HEK293 (cell line): ENCODE results near the gene FLT3LG.

Source experiments
- GLIS1 ChIP-seq: fragments of 450-650 bp; formaldehyde crosslinking; IDR thresholded peaks from 2 replicates; pipeline ENCODE4 v1.5.1; 2016; ENCODE audit warnings: missing biosample characterization, missing genetic modification characterization
- KLF8 ChIP-seq: fragments of 450-650 bp; formaldehyde crosslinking; IDR thresholded peaks from 2 replicates; pipeline ENCODE4 v1.5.1; 2016; ENCODE audit warnings: missing biosample characterization, missing genetic modification characterization
- PATZ1 ChIP-seq: fragments of 450-650 bp; formaldehyde crosslinking; IDR thresholded peaks from 2 replicates; pipeline ENCODE4 v1.5.1; 2016; ENCODE audit warnings: missing biosample characterization, missing genetic modification characterization
- PBX3 ChIP-seq: sonication (generic); formaldehyde crosslinking; IDR thresholded peaks from 2 replicates; pipeline ENCODE4 v1.8.1; 2022; ENCODE audit warnings: mild to moderate bottlenecking, moderate library complexity, missing genetic modification reagents
- PRDM1 ChIP-seq: fragments of 450-650 bp; formaldehyde crosslinking; IDR thresholded peaks from 2 replicates; pipeline ENCODE4; 2016; ENCODE audit warnings: missing biosample characterization, missing genetic modification characterization
- SP3 ChIP-seq: fragments of 450-650 bp; formaldehyde crosslinking; IDR thresholded peaks from 2 replicates; pipeline ENCODE4 v1.5.1; 2016; ENCODE audit warnings: missing biosample characterization, missing genetic modification characterization
- TCF7L2 ChIP-seq: IDR thresholded peaks from 2 replicates; pipeline ENCODE4 v1.6.1; 2011; ENCODE audit warnings: low read depth, mild to moderate bottlenecking, inconsistent platforms, low read length, moderate library complexity, borderline replicate concordance
- YY1 ChIP-seq: fragments of 450-650 bp; formaldehyde crosslinking; IDR thresholded peaks from 2 replicates; pipeline ENCODE4 v1.5.1; 2018; ENCODE audit warnings: missing biosample characterization, missing genetic modification characterization
- YY2 ChIP-seq: fragments of 450-650 bp; formaldehyde crosslinking; IDR thresholded peaks from 2 replicates; pipeline ENCODE4 v1.5.1; 2016; ENCODE audit warnings: missing biosample characterization, missing genetic modification characterization
- ZBTB20 ChIP-seq: fragments of 450-650 bp; formaldehyde crosslinking; IDR thresholded peaks from 2 replicates; pipeline ENCODE4 v1.5.1; 2016; ENCODE audit warnings: missing biosample characterization, missing genetic modification characterization
- ZFP3 ChIP-seq: fragments of 450-650 bp; formaldehyde crosslinking; IDR thresholded peaks from 2 replicates; pipeline ENCODE4 v1.5.1; 2016; ENCODE audit warnings: low read depth, missing biosample characterization, missing genetic modification characterization
- ZNF114 ChIP-seq: fragments of 450-650 bp; formaldehyde crosslinking; IDR thresholded peaks from 2 replicates; pipeline ENCODE4 v1.5.0; 2017; ENCODE audit warnings: missing biosample characterization, missing genetic modification characterization
- ZNF138 ChIP-seq: fragments of 450-650 bp; formaldehyde crosslinking; IDR thresholded peaks from 2 replicates; pipeline ENCODE4 v1.5.1; 2016; ENCODE audit warnings: missing biosample characterization, missing genetic modification characterization, borderline replicate concordance
- ZNF146 ChIP-seq: fragments of 450-650 bp; formaldehyde crosslinking; IDR thresholded peaks from 2 replicates; pipeline ENCODE4 v1.5.1; 2016; ENCODE audit warnings: missing biosample characterization, missing genetic modification characterization
- ZNF155 ChIP-seq: fragments of 450-650 bp; formaldehyde crosslinking; IDR thresholded peaks from 2 replicates; pipeline ENCODE4 v1.5.1; 2016; ENCODE audit warnings: missing biosample characterization, missing genetic modification characterization
- ZNF223 ChIP-seq: fragments of 450-650 bp; formaldehyde crosslinking; IDR thresholded peaks from 2 replicates; pipeline ENCODE4 v1.5.1; 2016; ENCODE audit warnings: missing biosample characterization, missing genetic modification characterization
- ZNF274 ChIP-seq, 2 experiments: fragments of 200-500 bp in 1 of 2; fragments of 450-650 bp in 1 of 2; sonication (Bioruptor generic) in 1 of 2; formaldehyde crosslinking in 1 of 2; IDR thresholded peaks; 2 replicates each; pipeline versions ENCODE4 v1.5.1 to v1.6.1; 2014 to 2016; ENCODE audit warnings: borderline replicate concordance in 1 of 2, inconsistent platforms in 1 of 2, low read length in 1 of 2, missing biosample characterization in 1 of 2, missing genetic modification characterization in 1 of 2
- ZNF404 ChIP-seq: fragments of 450-650 bp; formaldehyde crosslinking; IDR thresholded peaks from 2 replicates; pipeline ENCODE4 v1.5.1; 2017; ENCODE audit warnings: missing biosample characterization, missing genetic modification characterization
- ZNF416 ChIP-seq: fragments of 450-650 bp; formaldehyde crosslinking; IDR thresholded peaks from 2 replicates; pipeline ENCODE4 v1.5.1; 2016; ENCODE audit warnings: missing biosample characterization, missing genetic modification characterization
- ZNF433 ChIP-seq: fragments of 450-650 bp; formaldehyde crosslinking; IDR thresholded peaks from 2 replicates; pipeline ENCODE4 v1.5.1; 2016; ENCODE audit warnings: missing biosample characterization, missing genetic modification characterization, low read depth
- ZNF473 ChIP-seq: fragments of 450-650 bp; formaldehyde crosslinking; IDR thresholded peaks from 2 replicates; pipeline ENCODE4 v1.5.1; 2017; ENCODE audit warnings: missing biosample characterization, missing genetic modification characterization
- ZNF48 ChIP-seq: fragments of 450-650 bp; formaldehyde crosslinking; IDR thresholded peaks from 2 replicates; pipeline ENCODE4 v1.5.1; 2016; ENCODE audit warnings: missing biosample characterization, missing genetic modification characterization
- ZNF521 ChIP-seq: fragments of 450-650 bp; formaldehyde crosslinking; IDR thresholded peaks from 2 replicates; pipeline ENCODE4 v1.5.1; 2017; ENCODE audit warnings: missing biosample characterization, mild to moderate bottlenecking, missing genetic modification characterization
- ZNF529 ChIP-seq: fragments of 450-650 bp; formaldehyde crosslinking; IDR thresholded peaks from 2 replicates; pipeline ENCODE4 v1.5.1; 2017; ENCODE audit warnings: missing genetic modification characterization, missing biosample characterization; ENCODE audit not compliant: insufficient replicate concordance
- ZNF555 ChIP-seq: fragments of 450-650 bp; formaldehyde crosslinking; conservative IDR thresholded peaks from 2 replicates; pipeline ENCODE4 v1.5.1; 2017; ENCODE audit warnings: missing biosample characterization, mild to moderate bottlenecking, missing genetic modification characterization, inconsistent platforms
- ZNF561 ChIP-seq: fragments of 450-650 bp; IDR thresholded peaks from 2 replicates; pipeline ENCODE4 v1.5.1; 2018; ENCODE audit warnings: missing biosample characterization, missing genetic modification characterization, borderline replicate concordance
- ZNF585B ChIP-seq: fragments of 450-650 bp; formaldehyde crosslinking; IDR thresholded peaks from 2 replicates; pipeline ENCODE4 v1.5.1; 2016; ENCODE audit warnings: missing biosample characterization, missing genetic modification characterization
- ZNF610 ChIP-seq: fragments of 450-650 bp; formaldehyde crosslinking; IDR thresholded peaks from 2 replicates; pipeline ENCODE4 v1.5.1; 2016; ENCODE audit warnings: missing biosample characterization, missing genetic modification characterization, borderline replicate concordance
- ZNF639 ChIP-seq: fragments of 450-650 bp; formaldehyde crosslinking; IDR thresholded peaks from 2 replicates; pipeline ENCODE4 v1.5.1; 2016; ENCODE audit warnings: missing biosample characterization, missing genetic modification characterization
- ZNF654 ChIP-seq: fragments of 450-650 bp; formaldehyde crosslinking; IDR thresholded peaks from 2 replicates; pipeline ENCODE4 v1.5.1; 2016; ENCODE audit warnings: low read depth, missing biosample characterization, missing genetic modification characterization
- ZNF660 ChIP-seq: fragments of 450-650 bp; IDR thresholded peaks from 2 replicates; pipeline ENCODE4 v1.5.1; 2018; ENCODE audit warnings: missing biosample characterization, mild to moderate bottlenecking, missing genetic modification characterization
- ZNF670 ChIP-seq: fragments of 450-650 bp; formaldehyde crosslinking; IDR thresholded peaks from 2 replicates; pipeline ENCODE4 v1.5.1; 2016; ENCODE audit warnings: missing biosample characterization, missing genetic modification characterization, low read depth
- ZNF701 ChIP-seq: fragments of 450-650 bp; formaldehyde crosslinking; IDR thresholded peaks from 2 replicates; pipeline ENCODE4 v1.5.1; 2016; ENCODE audit warnings: missing biosample characterization, missing genetic modification characterization
- ZNF843 ChIP-seq: fragments of 450-650 bp; formaldehyde crosslinking; IDR thresholded peaks from 2 replicates; pipeline ENCODE4 v1.5.1; 2016; ENCODE audit warnings: missing biosample characterization, missing genetic modification characterization
- ZSCAN16 ChIP-seq: fragments of 450-650 bp; formaldehyde crosslinking; IDR thresholded peaks from 2 replicates; pipeline ENCODE4 v1.5.1; 2016; ENCODE audit warnings: missing biosample characterization, missing genetic modification characterization
- ZSCAN30 ChIP-seq: fragments of 450-650 bp; IDR thresholded peaks from 2 replicates; pipeline ENCODE4 v1.5.1; 2018; ENCODE audit warnings: missing biosample characterization, mild to moderate bottlenecking, missing genetic modification characterization, moderate library complexity
- ZSCAN4 ChIP-seq: fragments of 450-650 bp; formaldehyde crosslinking; IDR thresholded peaks from 2 replicates; pipeline ENCODE4 v1.5.1; 2017; ENCODE audit warnings: missing biosample characterization, missing genetic modification characterization

FLT3LG gene

GRCh38 chr19:49473868-49474541 lies at the start of gene FLT3LG (continued):
- no peak for TF ChIP-seq PBX3 (CRISPR knock-in tag)
- peak; percentile 79; the same call in 1 of the 2 replicates for TF ChIP-seq ZNF561 (tag by site-specific recombination)
- no peak for TF ChIP-seq ZNF555
- TF ChIP-seq YY1 (tag by site-specific recombination): no peak
- no peak for TF ChIP-seq ZNF274 (IDR thresholded peaks at IDR 0.05; ENCODE audit: low read length)
- TF ChIP-seq ZNF274 (tag by site-specific recombination; IDR thresholded peaks at IDR 0.05; ENCODE audit: borderline replicate concordance): no peak
- TF ChIP-seq ZNF146 (tag by site-specific recombination): no peak
- no peak for TF ChIP-seq ZNF433 (tag by site-specific recombination)
- no peak for TF ChIP-seq ZNF416 (tag by site-specific recombination)
- no peak for TF ChIP-seq ZSCAN16 (tag by site-specific recombination)
- TF ChIP-seq PRDM1 (tag by site-specific recombination): peak; percentile 77
- peak; percentile 16; the same call in 1 of the 2 replicates for TF ChIP-seq ZBTB20 (tag by site-specific recombination)
- TF ChIP-seq ZNF404: no peak
- TF ChIP-seq TCF7L2: no peak
- TF ChIP-seq ZNF155 (tag by site-specific recombination): no peak
- no peak for TF ChIP-seq ZNF223 (tag by site-specific recombination)
- TF ChIP-seq ZNF610 (tag by site-specific recombination): 0 out of 2 replicates have a peak, but pooled peaks have one; percentile 29
- TF ChIP-seq ZNF585B (tag by site-specific recombination): no peak
- TF ChIP-seq KLF8 (tag by site-specific recombination): peak; percentile 81
- TF ChIP-seq ZNF473 (tag by site-specific recombination): no peak
- TF ChIP-seq ZSCAN4 (tag by site-specific recombination): peak; percentile 40; the same call in 1 of the 2 replicates
- no peak; the same call in 1 of the 2 replicates for TF ChIP-seq YY2 (tag by site-specific recombination)
- TF ChIP-seq ZFP3 (tag by site-specific recombination): no peak
- no peak for TF ChIP-seq ZNF138 (tag by site-specific recombination)
- TF ChIP-seq ZSCAN30 (tag by site-specific recombination): peak; percentile 78
- TF ChIP-seq ZNF114: no peak
- no peak for TF ChIP-seq ZNF529 (tag by site-specific recombination)
- TF ChIP-seq ZNF48 (tag by site-specific recombination): no peak
- peak; percentile 48 for TF ChIP-seq ZNF654 (tag by site-specific recombination)
- TF ChIP-seq GLIS1 (tag by site-specific recombination): peak; percentile 90
- TF ChIP-seq ZNF701 (tag by site-specific recombination): no peak
- TF ChIP-seq ZNF670 (tag by site-specific recombination): no peak
- no peak for TF ChIP-seq ZNF521 (tag by site-specific recombination)
- TF ChIP-seq SP3 (tag by site-specific recombination): peak; percentile 68
- no peak for TF ChIP-seq ZNF639 (tag by site-specific recombination)
- TF ChIP-seq ZNF843: 0 out of 2 replicates have a peak, but pooled peaks have one; percentile 12
- peak; percentile 98 for TF ChIP-seq PATZ1 (tag by site-specific recombination)
- TF ChIP-seq ZNF660 (tag by site-specific recombination): peak; percentile 86; the same call in 1 of the 2 replicates
